Liver (tissue), 3 donors: ENCODE measurements around the gene CASP14.

ENCODE experiments used
- CTCF ChIP-seq: fragments of 150-350 bp; IDR thresholded peaks from 2 replicates; pipeline ENCODE4 v1.5.1; 2017; ENCODE audit warnings: improper control_type of control experiment, low read depth, low read length; ENCODE audit not compliant: missing input control
- HNF4G ChIP-seq: IDR thresholded peaks from 2 replicates; pipeline ENCODE4 v1.6.1; 2016; ENCODE audit warnings: antibody characterized with exemption
- MAX ChIP-seq: IDR thresholded peaks from 2 replicates; pipeline ENCODE4 v1.6.1; 2016; ENCODE audit warnings: antibody characterized with exemption
- TAF1 ChIP-seq: conservative IDR thresholded peaks from 2 replicates; pipeline ENCODE4 v1.6.1; 2016; ENCODE audit warnings: antibody characterized with exemption, mild to moderate bottlenecking
- YY1 ChIP-seq: IDR thresholded peaks from 2 replicates; pipeline ENCODE4 v1.6.1; 2016; ENCODE audit warnings: antibody characterized with exemption, mild to moderate bottlenecking
- donor health status: healthy.
- donor health status: healthy.

- TF ChIP-seq YY1, result no peak
- no peak for TF ChIP-seq HNF4G
- no peak for TF ChIP-seq CTCF
- TF ChIP-seq MAX, result no peak
- TF ChIP-seq TAF1, result no peak
Measured at GRCh38 chr19:15042003-15042402, 7.3 kb upstream of the CASP14 start.
